Ramos (cell line): ENCODE measurements around the gene CTU2.

ENCODE experiments used
- in situ Hi-C: fragments of 300-500 bp; cut with MboI; formaldehyde crosslinking; loops from one replicate; pipeline ENCODE4 v1.14.3; 2022; ENCODE audit warnings: low sequenced_read_pairs; ENCODE audit not compliant: unreplicated experiment

Gene CTU2

GRCh38 chr16:88712362-88712979, 6.2 kb downstream of the CTU2 start:
- in situ Hi-C loops, result no loop called here

- in situ Hi-C loops, result no loop called here
Observed at GRCh38 chr16:88713054-88713453, 6.8 kb downstream of the CTU2 start.

- in situ Hi-C loops, result no loop called here
Observed at GRCh38 chr16:88713568-88714419, 7.5 kb downstream of the CTU2 start.

- in situ Hi-C loops, result no loop called here
Observed at GRCh38 chr16:88714420-88715302, 8.4 kb downstream of the CTU2 start.

- in situ Hi-C loops, result no loop called here
Observed at GRCh38 chr16:88715312-88716190, 9.2 kb downstream of the CTU2 start.

GRCh38 chr16:88716201-88716600, 9.9 kb downstream of the CTU2 start:
- in situ Hi-C loops, result no loop called here

- in situ Hi-C loops, result no loop called here
Observed at GRCh38 chr16:88716601-88717001, 10.3 kb downstream of the CTU2 start.

- in situ Hi-C loops, result no loop called here
Observed at GRCh38 chr16:88718178-88718577, 11.9 kb downstream of the CTU2 start.

GRCh38 chr16:88719267-88719932, 13.1 kb downstream of the CTU2 start:
- in situ Hi-C loops, result no loop called here

- in situ Hi-C loops, result no loop called here
Observed at GRCh38 chr16:88719933-88720296, 13.6 kb downstream of the CTU2 start.

- in situ Hi-C loops, result no loop called here
Observed at GRCh38 chr16:88720396-88720970, 14.2 kb downstream of the CTU2 start.

- in situ Hi-C loops, result no loop called here
Observed at GRCh38 chr16:88721236-88721635, 14.9 kb downstream of the CTU2 start.

- in situ Hi-C loops, result no loop called here
Observed at GRCh38 chr16:88721815-88722755, 15.8 kb downstream of the CTU2 start.

GRCh38 chr16:88722784-88723506, 16.6 kb downstream of the CTU2 start:
- in situ Hi-C loops, result no loop called here

GRCh38 chr16:88723507-88723887, 17.2 kb downstream of the CTU2 start:
- in situ Hi-C loops, result no loop called here

GRCh38 chr16:88723911-88724310, 17.6 kb downstream of the CTU2 start:
- in situ Hi-C loops, result no loop called here

- in situ Hi-C loops, result no loop called here
Observed at GRCh38 chr16:88724855-88725555, 18.7 kb downstream of the CTU2 start.
